Adrenal gland (tissue), 12 donors: ENCODE measurements around the gene MYO18B. TPM values are rescaled to one million over a fixed set of nuclear protein-coding genes. Genes with fewer than 3 reads are reported as not detected.

Source experiments
- DNase-seq, 7 donors: peaks; one replicate each; pipeline ENCODE4 v3.0.0-alpha.2; 2019 to 2020
- H3K27ac ChIP-seq, 5 donors: fragments of 200-600 bp; sonication (generic) in 4 of 5; 1 replicate in 3 of 5; 2 replicates in 2 of 5; pipeline versions ENCODE4 v1.5.1 to v1.8.0; 2016 to 2020; ENCODE audit warnings: mild to moderate bottlenecking in 1 of 5
- H3K27me3 ChIP-seq: fragments of 200-600 bp; 2 replicates; pipeline ENCODE4 v1.8.0; 2021
- H3K36me3 ChIP-seq, 2 donors: fragments of 200-600 bp; replicated peaks in 1 of 2; 1 replicate in 1 of 2; 2 replicates in 1 of 2; pipeline versions ENCODE4 v1.5.1 to v1.8.0; 2018 to 2022
- H3K4me1 ChIP-seq, 2 donors: fragments of 200-600 bp; replicated peaks in 1 of 2; 1 replicate in 1 of 2; 2 replicates in 1 of 2; pipeline versions ENCODE4 v1.5.1 to v1.8.0; 2018 to 2021
- H3K4me3 ChIP-seq, 4 donors: fragments of 200-600 bp; sonication (generic) in 3 of 4; one replicate each; pipeline ENCODE4 v1.5.1; 2016 to 2018
- H3K9me3 ChIP-seq, 3 donors: fragments of 200-600 bp; sonication (generic) in 1 of 3; replicated peaks in 1 of 3; 1 replicate in 2 of 3; 2 replicates in 1 of 3; pipeline versions ENCODE4 v1.5.1 to v1.8.0; 2016 to 2021
- POLR2A ChIP-seq, 2 donors: fragments of 450-650 bp; IDR thresholded peaks; one replicate each; pipeline ENCODE4 v1.6.1; 2017; ENCODE audit warnings: antibody characterized with exemption in 2 of 2, mild to moderate bottlenecking in 2 of 2, moderate library complexity in 1 of 2
- WGBS, 4 donors: extraction: QIAGEN DNeasy Blood & Tissue Kit in 2 of 4; methylation state at CpG; one replicate each; pipeline versions ENCODE4 v1.1.5 to v1.1.7; 2013 to 2017; 5-methylcytosine and 5-hydroxymethylcytosine counted together
- intact Hi-C, 2 donors: fragments of 100-400 bp; cut with DNase I; formaldehyde crosslinking; loops; one replicate each; pipeline versions ENCODE4 v1.14.1 to v1.15.0; 2022 to 2023
- polyA plus RNA-seq, 3 donors: library from polyadenylated mRNA; stranded (reverse); fragments of 200-250 nt in 2 of 3; fragments of 350-450 nt in 1 of 3; fragmentation: Illumina TruSeq in 1 of 3; extraction: RNeasy Lipid Tissue Mini Kit (QIAGEN cat#74804) in 1 of 3; gene quantifications; one replicate each; pipeline ENCODE4 v1.2.3, GENCODE V29; 2013 to 2014
- total RNA-seq, 9 donors: library from RNA; depleted of rRNA in 4 of 9; stranded (reverse); fragments of >200 nt in 4 of 9; fragments of 120-200 nt in 1 of 9; fragmentation: NEBNext Ultra II Directional in 1 of 9; extraction: Animal tissue kit (Norgen Biotek cat#: 25700) in 1 of 9; gene quantifications; one replicate each; pipeline versions ENCODE4 v1.1.0 to v1.2.4, GENCODE V29; 2013 to 2023
- TF ChIP-seq, protein P1 (sequence below), 6 experiments: fragments of 450-650 bp in 4 of 6; fragments of 200-600 bp in 2 of 6; sonication (generic) in 1 of 6; IDR thresholded peaks; 1 replicate in 5 of 6; 2 replicates in 1 of 6; pipeline versions ENCODE4 v1.5.1 to v1.8.0; 2016 to 2021; ENCODE audit warnings: antibody characterized with exemption in 6 of 6, mild to moderate bottlenecking in 2 of 6, moderate library complexity in 1 of 6
- donor health status: healthy with polysubstance abuse.
- donor health status: Bipolar disorder and iron deficiency.
- donor health status: DM: yes; HTN: yes; CAD: no.
- donor health status: DM: no; HTN: no; CAD: no.
- donor health status: DM: no; HTN: no; CAD: no.
- donor health status: DM: yes; HTN: yes; CAD: no.

MYO18B gene
- total and polyA plus RNA-seq, 12 donors: 0.08 to 1.1 (median 0.18) TPM

DNA sequence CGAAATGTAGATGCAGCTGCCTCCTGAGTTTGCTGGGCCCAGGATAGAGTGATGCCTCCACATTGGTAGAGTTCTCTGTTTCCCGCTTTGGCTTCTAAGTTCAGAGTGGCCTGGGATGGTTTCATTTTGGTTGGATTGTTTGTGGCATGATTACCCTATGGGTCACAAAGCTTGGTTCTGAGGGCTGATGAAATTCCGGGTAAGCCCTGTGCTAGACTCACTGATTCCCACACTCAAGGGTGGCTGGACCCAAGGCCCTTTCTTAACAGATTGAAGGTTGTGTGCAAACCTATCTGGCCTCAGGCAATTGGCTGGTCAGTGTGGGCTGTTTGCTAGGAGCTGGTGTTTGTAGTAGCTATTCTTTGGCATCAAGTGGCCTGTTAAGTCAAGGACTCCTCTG, 158.4 kb downstream of the MYO18B start:
- DNase-seq: no peak
- intact Hi-C loops: no loop called here
- Histone ChIP-seq H3K4me3 (no peak overlapping the region), H3K27ac (no peak overlapping the region), H3K9me3 (no peaks in the 10 kb centered on the region), H3K27me3 (no peaks in the 10 kb centered on the region), H3K36me3 (no peaks in the 10 kb centered on the region), H3K4me1 (no peaks in the 10 kb centered on the region)
- 85 to 95% (median 91%) methylated on average over 2 to 3 of the region's 3 CpGs for WGBS, 4 donors
- TF ChIP-seq POLR2A (IDR thresholded peaks at IDR 0.05): no peak
- TF ChIP-seq, protein P1, sequence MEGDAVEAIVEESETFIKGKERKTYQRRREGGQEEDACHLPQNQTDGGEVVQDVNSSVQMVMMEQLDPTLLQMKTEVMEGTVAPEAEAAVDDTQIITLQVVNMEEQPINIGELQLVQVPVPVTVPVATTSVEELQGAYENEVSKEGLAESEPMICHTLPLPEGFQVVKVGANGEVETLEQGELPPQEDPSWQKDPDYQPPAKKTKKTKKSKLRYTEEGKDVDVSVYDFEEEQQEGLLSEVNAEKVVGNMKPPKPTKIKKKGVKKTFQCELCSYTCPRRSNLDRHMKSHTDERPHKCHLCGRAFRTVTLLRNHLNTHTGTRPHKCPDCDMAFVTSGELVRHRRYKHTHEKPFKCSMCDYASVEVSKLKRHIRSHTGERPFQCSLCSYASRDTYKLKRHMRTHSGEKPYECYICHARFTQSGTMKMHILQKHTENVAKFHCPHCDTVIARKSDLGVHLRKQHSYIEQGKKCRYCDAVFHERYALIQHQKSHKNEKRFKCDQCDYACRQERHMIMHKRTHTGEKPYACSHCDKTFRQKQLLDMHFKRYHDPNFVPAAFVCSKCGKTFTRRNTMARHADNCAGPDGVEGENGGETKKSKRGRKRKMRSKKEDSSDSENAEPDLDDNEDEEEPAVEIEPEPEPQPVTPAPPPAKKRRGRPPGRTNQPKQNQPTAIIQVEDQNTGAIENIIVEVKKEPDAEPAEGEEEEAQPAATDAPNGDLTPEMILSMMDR (IDR thresholded peaks at IDR 0.05): no peak

DNA sequence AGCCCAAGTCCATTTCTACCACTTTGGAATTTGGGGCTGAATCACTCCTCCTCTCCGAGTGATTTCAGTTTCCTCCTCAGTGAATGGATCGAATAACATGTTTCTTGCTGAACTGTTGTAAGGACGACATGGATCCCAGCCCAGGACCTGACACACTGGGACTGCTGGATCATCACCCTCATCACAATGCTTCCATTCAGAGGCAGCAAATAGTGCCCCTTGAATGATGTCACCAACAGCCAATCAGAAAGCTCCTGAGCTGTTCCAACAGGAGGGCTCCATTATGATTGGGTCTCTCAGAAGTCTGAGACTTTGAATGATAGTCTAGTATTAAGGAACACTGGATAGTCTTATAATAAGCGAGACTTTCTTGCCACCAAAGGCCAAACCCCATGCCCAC, 158.9 kb downstream of the MYO18B start:
- H3K4me1 ChIP-seq: no peaks in the 10 kb centered on the region
- intact Hi-C loops: no loop called here
- H3K36me3 ChIP-seq: no peaks in the 10 kb centered on the region
- no peak for DNase-seq
- no peak overlapping the region for H3K27ac ChIP-seq
- H3K9me3 ChIP-seq: no peaks in the 10 kb centered on the region
- TF ChIP-seq POLR2A (IDR thresholded peaks at IDR 0.05): no peak
- TF ChIP-seq, protein P1 (IDR thresholded peaks at IDR 0.05): no peak
- no peak overlapping the region for H3K4me3 ChIP-seq
- no peaks in the 10 kb centered on the region for H3K27me3 ChIP-seq
- 66 to 83% (median 73%) methylated on average over 4 of the region's 4 CpGs for WGBS, 4 donors

DNA sequence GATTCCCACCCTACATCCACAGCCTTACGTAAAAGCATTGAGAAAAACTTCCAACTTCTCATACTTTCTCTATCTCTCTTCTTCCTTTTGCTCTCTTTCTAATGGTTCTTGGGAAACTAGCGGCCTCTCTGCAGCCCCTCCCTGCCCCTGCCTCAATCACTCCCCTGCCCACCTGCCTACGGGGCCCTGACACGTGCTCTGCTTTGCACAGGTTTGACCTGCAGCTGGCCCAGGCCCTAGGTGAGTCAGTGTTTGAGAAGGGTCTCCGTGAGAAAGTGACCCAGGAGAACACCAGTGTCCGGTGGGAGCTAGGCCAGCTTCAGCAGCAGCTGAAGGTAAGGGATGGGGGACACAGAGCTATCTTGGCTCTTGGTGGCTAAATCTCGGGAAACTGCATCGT, 160.4 kb downstream of the MYO18B start:
- intact Hi-C loops: no loop called here

DNA sequence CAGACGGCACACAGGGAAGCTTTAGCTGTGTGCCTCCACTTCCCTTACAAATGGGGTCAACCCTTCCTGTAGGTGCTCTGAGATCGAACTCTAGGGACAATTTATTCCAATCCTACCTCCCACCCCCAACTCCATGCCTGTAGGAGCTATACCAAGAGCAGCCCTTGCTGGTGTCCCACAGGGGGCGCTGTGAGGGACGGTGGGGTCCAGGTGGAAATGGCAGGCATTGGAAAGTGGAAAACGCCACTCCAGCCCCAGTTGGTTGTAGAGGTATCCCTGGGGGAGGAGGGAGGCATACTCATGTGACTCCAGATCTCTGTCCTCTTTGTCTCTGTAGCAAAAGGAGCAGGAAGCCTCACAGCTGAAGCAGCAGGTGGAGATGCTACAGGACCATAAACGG, 161.3 kb downstream of the MYO18B start:
- no peaks in the 10 kb centered on the region for H3K36me3 ChIP-seq
- TF ChIP-seq, protein P1 (IDR thresholded peaks at IDR 0.05): no peak
- no peak for TF ChIP-seq POLR2A (IDR thresholded peaks at IDR 0.05)
- WGBS, 4 donors: 30 to 49% (median 41%) methylated on average over 5 to 6 of the region's 6 CpGs
- no peak overlapping the region for H3K27ac ChIP-seq
- no peaks in the 10 kb centered on the region for H3K9me3 ChIP-seq
- intact Hi-C loops: no loop called here
- no peaks in the 10 kb centered on the region for H3K4me1 ChIP-seq
- no peak overlapping the region for H3K4me3 ChIP-seq
- DNase-seq: no peak
- H3K27me3 ChIP-seq: no peaks in the 10 kb centered on the region

More for the DNA sequence above, 160.4 kb downstream of the MYO18B start:
- Histone ChIP-seq H3K4me3 (no peak overlapping the region), H3K27ac (no peak overlapping the region), H3K36me3 (no peaks in the 10 kb centered on the region), H3K4me1 (no peaks in the 10 kb centered on the region), H3K9me3 (no peaks in the 10 kb centered on the region), H3K27me3 (no peaks in the 10 kb centered on the region)
- WGBS, 4 donors: 70 to 90% (median 75%) methylated on average over 7 to 8 of the region's 8 CpGs
- DNase-seq: no peak
- no peak for TF ChIP-seq POLR2A (IDR thresholded peaks at IDR 0.05)
- TF ChIP-seq, protein P1 (IDR thresholded peaks at IDR 0.05): no peak
